Kidney (tissue), 14 donors: Measurements from ENCODE around the gene ACAP1. TPM values are rescaled to one million over a fixed set of nuclear protein-coding genes. Genes with fewer than 3 reads are reported as not detected.

Experiments
- DNase-seq, 5 donors: peaks; one replicate each; pipeline ENCODE4 v3.0.0-alpha.2; 2013 to 2020
- FAIRE-seq: peaks from 2 replicates; lab custom pipeline; 2012; peaks lifted over from hg19 to GRCh38; lab: Jason Lieb, UNC
- H3K27ac ChIP-seq, 2 donors: one replicate each; pipeline ENCODE4 v1.7.0; 2013; ENCODE audit warnings: low read depth in 2 of 2, low read length in 2 of 2, inconsistent platforms in 1 of 2
- H3K27me3 ChIP-seq: one replicate; pipeline ENCODE4 v1.7.1; 2013; ENCODE audit warnings: low read length, inconsistent platforms; ENCODE audit not compliant: control insufficient read depth, insufficient read depth
- H3K36me3 ChIP-seq, 3 donors: one replicate each; pipeline versions ENCODE4 v1.7.0 to v1.7.1; 2013; ENCODE audit warnings: low read length in 3 of 3, control low read depth in 1 of 3, inconsistent platforms in 1 of 3; ENCODE audit not compliant: insufficient read depth in 3 of 3, control insufficient read depth in 2 of 3
- H3K4me1 ChIP-seq, 3 donors: one replicate each; pipeline versions ENCODE4 v1.7.0 to v1.7.1; 2013; ENCODE audit warnings: low read length in 3 of 3, inconsistent platforms in 1 of 3, low read depth in 1 of 3; ENCODE audit not compliant: control insufficient read depth in 2 of 3, insufficient read depth in 2 of 3
- H3K4me3 ChIP-seq, 3 donors: one replicate each; pipeline versions ENCODE4 v1.7.0 to v1.8.1; 2013; ENCODE audit warnings: low read length in 3 of 3, control low read depth in 1 of 3, inconsistent platforms in 1 of 3
- H3K9ac ChIP-seq, 3 donors: one replicate each; pipeline versions ENCODE4 v1.7.0 to v1.7.1; 2013; ENCODE audit warnings: low read length in 3 of 3, control low read depth in 1 of 3, inconsistent platforms in 1 of 3
- H3K9me3 ChIP-seq, 3 donors: one replicate each; pipeline versions ENCODE4 v1.7.0 to v1.7.1; 2013; ENCODE audit warnings: low read length in 3 of 3, control low read depth in 1 of 3, inconsistent platforms in 1 of 3; ENCODE audit not compliant: control insufficient read depth in 2 of 3, insufficient read depth in 1 of 3
- intact Hi-C: fragments of 100-400 bp; cut with DNase I; formaldehyde crosslinking; loops from one replicate; pipeline ENCODE4 v1.11.1; 2022
- polyA plus RNA-seq: library from polyadenylated mRNA; stranded (reverse); fragments of 350-450 nt; fragmentation: Illumina TruSeq; extraction: RNeasy Lipid Tissue Mini Kit (QIAGEN cat#74804); gene quantifications from one replicate; pipeline ENCODE4 v1.2.3, GENCODE V29; 2014; ENCODE audit warnings: low read depth, low replicate concordance; ENCODE audit not compliant: insufficient read depth
- total RNA-seq: library from RNA; stranded (reverse); fragmentation: NEBNext Ultra II Directional; extraction: Animal tissue kit (Norgen Biotek cat#: 25700); gene quantifications from one replicate; pipeline ENCODE4 v1.2.1, GENCODE V29; 2021
- TF ChIP-seq, protein P1 (sequence below): IDR thresholded peaks from 3 replicates; pipeline ENCODE4 v1.5.1; 2012; ENCODE audit warnings: mild to moderate bottlenecking, moderate library complexity, borderline replicate concordance; ENCODE audit not compliant: insufficient read depth; ENCODE audit errors: extremely low read depth
- donor health status: control.
- donor health status: control.
- donor health status: control.
- donor health status: control.
- donor health status: control.
- donor health status: DM: yes; HTN: yes; CAD: no.
- donor health status: Normal renal cell carcinoma (clear cell type).

ACAP1 gene
- total and polyA plus RNA-seq, 2 donors from 2014 or later, result 9.9 to 26.0 TPM

DNA sequence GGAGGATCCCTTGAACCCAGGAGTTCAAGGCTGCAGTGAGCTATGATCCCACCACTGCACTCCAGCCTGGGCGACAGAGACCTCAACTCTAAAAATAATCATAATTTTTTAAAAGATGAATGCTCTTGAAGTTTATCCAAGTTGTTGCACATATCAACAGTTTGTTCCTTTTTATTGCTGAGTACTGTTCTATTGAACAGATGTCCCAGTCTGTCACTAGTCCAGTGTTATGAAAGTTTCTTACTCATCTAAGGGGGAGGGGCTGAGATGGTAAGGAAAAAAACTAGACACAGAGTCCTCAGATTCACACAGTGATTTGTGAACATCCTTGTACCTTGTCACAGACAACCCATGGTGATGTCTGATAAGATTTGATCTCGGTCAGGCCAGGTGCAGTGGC is 3.9 kb downstream of the ACAP1 start:
- no peaks in the 10 kb centered on the region for H3K36me3 ChIP-seq
- FAIRE-seq (no peak), DNase-seq (no peak)
- H3K27ac ChIP-seq, result no peak overlapping the region
- intact Hi-C loops, result no loop called here
- H3K9ac ChIP-seq, result no peak overlapping the region
- H3K9me3 ChIP-seq, result no peaks in the 10 kb centered on the region
- TF ChIP-seq, protein P1, sequence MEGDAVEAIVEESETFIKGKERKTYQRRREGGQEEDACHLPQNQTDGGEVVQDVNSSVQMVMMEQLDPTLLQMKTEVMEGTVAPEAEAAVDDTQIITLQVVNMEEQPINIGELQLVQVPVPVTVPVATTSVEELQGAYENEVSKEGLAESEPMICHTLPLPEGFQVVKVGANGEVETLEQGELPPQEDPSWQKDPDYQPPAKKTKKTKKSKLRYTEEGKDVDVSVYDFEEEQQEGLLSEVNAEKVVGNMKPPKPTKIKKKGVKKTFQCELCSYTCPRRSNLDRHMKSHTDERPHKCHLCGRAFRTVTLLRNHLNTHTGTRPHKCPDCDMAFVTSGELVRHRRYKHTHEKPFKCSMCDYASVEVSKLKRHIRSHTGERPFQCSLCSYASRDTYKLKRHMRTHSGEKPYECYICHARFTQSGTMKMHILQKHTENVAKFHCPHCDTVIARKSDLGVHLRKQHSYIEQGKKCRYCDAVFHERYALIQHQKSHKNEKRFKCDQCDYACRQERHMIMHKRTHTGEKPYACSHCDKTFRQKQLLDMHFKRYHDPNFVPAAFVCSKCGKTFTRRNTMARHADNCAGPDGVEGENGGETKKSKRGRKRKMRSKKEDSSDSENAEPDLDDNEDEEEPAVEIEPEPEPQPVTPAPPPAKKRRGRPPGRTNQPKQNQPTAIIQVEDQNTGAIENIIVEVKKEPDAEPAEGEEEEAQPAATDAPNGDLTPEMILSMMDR, result no peak
- no peak overlapping the region for H3K4me3 ChIP-seq
- H3K4me1 ChIP-seq, result no peaks in the 10 kb centered on the region
- H3K27me3 ChIP-seq, result no peaks in the 10 kb centered on the region

- H3K9me3 ChIP-seq, result no peaks in the 10 kb centered on the region
- DNase-seq (no peak), FAIRE-seq (no peak)
- H3K27me3 ChIP-seq, result no peaks in the 10 kb centered on the region
- intact Hi-C loops, result no loop called here
- TF ChIP-seq, protein P1, result no peak
- H3K27ac ChIP-seq, result no peak overlapping the region
- H3K9ac ChIP-seq, result no peak overlapping the region
- no peaks in the 10 kb centered on the region for H3K4me1 ChIP-seq
- no peaks in the 10 kb centered on the region for H3K36me3 ChIP-seq
- H3K4me3 ChIP-seq, result no peak overlapping the region
Observed at GRCh38 chr17:7341842-7342241, 5.5 kb downstream of the ACAP1 start.

GRCh38 chr17:7343250-7343649 is 6.9 kb downstream of the ACAP1 start:
- Histone ChIP-seq H3K36me3 (no peaks in the 10 kb centered on the region), H3K9ac (no peak overlapping the region), H3K27me3 (no peaks in the 10 kb centered on the region), H3K4me1 (no peaks in the 10 kb centered on the region), H3K4me3 (no peak overlapping the region), H3K27ac (no peak overlapping the region), H3K9me3 (no peaks in the 10 kb centered on the region)
- TF ChIP-seq, protein P1, result no peak
- FAIRE-seq, result no peak
- intact Hi-C loops, result no loop called here
- no peak for DNase-seq
